Limb (tissue), 2 donors: ENCODE results near the gene AGR2.
"Not testable (repeated sequence)": the region's sequence is repeated elsewhere in the genome, so short reads cannot be mapped to it uniquely, and the experiment has no call there.

Source experiments
- DNase-seq, 2 donors: peaks; one replicate each; pipeline ENCODE4 v3.0.0-alpha.2; 2016; ENCODE audit errors: extremely low spot score in 2 of 2

Gene AGR2

GRCh38 chr7:16774294-16774693 lies 30.5 kb downstream of the AGR2 start:
- DNase-seq, result no peak

DNA sequence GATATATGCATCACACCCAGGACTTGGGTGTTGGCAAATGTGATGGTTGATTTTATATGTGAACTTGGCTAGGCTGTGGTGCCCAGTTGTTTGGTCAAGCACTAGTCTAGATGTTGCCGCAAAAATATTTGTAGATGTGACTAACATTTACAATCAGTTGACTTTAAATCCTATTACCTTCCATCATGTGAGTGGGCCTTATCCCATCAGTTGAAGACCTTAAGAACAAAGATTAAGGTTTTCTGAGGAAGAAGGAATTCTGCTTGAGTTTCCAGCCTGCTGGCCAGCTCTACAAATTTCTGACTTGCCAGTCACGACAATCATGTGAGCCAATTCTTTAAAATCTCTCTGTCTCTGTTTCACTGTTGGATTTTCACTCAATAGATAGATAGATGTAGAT lies 30.9 kb downstream of the AGR2 start:
- no peak for DNase-seq

DNA sequence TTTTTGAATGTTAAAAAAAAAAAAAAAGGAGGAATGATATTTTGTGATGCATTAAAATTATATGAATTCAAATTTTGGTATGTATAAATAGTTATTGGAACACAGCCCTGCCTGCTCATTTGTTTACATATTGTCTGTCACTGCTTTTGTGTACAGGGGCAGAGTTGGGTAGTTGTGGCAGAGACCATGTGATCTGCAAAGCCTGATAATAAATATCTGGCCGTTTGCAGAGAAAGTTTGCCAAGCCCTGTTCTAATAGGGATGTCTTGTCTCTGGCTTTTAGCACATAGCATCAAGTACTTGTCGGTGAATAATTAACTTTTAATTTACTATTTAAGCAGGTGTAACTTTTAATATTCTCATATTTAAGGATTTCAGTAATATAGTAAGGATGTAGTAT lies 31.5 kb downstream of the AGR2 start:
- no peak for DNase-seq

DNA sequence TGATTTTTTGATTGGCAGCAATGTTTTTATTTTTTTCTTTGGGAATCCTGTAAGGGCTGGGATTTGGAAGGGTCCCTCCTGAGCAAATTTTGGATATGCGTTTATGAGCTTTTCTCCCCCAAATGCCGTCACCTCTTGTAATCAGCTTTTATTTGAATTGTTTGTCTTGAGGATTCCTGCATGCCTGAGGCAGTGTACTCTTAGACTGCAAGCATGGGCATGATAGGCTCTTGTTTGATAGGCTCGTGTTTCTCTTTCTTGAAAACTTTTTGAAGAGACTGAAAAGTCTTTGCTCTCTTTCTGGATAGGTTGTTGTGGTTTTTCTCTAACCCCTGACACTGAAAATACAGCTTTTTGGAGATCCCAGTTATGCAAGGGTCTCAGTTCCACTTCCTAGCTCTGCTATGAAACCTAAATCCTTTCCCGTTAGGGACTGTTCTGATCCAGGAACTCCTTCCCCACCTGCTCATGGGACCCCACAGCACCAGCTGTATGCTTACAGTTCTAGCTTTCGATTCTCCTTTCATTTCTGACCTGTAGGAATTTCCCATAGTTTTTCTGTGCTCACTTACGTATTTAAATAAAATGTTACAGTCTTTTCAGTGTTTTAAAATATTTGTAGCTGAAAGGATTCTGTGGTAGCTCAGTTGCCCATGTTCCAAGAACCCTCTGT lies 34.0 kb downstream of the AGR2 start:
- DNase-seq, result no peak

GRCh38 chr7:16769994-16770393 lies 34.8 kb downstream of the AGR2 start:
- not testable (repeated sequence) for DNase-seq

DNA sequence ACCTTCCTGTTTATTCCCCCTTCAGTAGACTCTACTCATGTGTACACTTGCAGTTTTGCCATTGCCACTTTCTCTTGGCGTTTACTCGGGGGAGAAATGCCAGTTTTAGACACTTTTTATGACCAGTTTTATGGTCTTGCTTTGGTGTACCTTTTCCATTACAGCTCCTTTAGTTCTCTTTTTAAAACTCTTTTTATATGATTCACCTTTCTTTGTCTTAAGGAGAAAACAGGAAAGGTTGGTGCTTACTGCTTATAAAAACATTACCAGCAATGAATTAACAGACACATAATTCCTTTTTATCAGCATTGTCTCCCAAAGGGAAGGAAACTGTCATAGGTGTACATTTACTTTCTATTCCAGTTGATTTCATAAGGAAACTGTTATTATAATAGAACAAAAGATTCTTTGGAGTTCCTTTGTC lies 39.4 kb downstream of the AGR2 start:
- DNase-seq, result no peak

DNA sequence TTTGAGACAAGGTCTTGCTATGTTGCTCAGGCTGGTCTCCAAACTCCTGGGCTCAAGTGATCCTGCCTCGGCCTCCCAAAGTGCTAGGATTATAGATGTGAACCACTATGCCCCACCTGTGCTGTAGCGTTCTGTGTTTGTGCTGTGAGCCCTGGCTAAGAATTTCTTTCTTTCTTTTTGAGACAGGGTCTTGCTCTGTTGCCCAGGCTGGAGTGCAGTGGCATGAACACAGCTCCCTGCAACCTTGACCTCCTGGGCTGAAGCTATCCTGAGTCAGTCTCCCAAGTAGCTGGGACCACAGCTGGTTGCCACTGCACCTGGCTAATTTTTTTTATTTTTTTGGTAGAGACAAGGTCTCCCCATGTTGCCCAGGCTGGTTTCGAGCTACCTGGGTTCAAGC lies 39.9 kb downstream of the AGR2 start:
- DNase-seq, result no peak

GRCh38 chr7:16762177-16762576 lies 42.6 kb downstream of the AGR2 start:
- no peak for DNase-seq

GRCh38 chr7:16759840-16760239 lies 45.0 kb downstream of the AGR2 start:
- DNase-seq, result no peak

DNA sequence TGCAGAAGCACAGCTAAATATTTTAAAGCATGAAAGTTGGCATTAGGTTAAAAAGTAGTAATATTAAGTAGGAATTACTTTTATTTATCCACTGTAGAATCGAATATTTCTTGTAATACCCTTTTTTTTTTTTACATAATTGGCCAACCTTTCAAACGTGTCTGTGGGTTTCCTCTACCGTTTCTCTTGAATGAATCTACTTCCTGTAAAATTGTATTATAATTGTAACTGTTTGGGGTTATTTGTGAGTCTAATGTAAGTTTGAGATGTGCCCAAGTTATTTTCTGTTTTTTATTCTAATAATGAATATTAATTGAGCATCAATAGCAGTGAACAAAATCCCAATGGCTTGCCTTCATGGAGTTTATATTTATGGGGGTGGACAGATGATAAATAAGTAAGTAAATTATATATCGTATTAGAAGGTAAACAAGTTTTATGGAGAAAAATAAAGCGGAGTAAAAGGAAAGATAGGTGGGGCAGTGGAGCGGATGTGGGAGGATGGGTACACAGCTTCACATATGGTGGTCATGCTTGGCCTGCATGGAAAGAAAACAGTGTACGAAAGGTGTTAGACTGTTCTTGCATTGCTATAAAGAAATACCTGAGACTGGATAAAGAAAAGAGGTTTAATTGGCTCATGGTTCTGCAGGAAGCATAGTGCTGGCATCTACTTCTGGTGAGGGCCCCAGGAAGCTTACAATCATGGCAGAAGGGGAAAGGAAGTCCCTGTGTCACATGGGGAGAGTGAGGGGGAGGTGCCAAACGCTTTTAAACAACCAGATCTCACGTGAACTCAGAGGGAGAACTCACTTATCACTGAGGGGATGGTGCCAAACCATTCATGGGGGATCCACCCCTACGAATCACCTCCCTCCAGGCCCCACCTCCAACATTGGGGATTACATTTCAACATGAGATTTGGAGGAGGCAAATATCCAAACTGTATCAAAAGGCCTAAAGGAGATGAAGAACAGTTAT lies 45.9 kb downstream of the AGR2 start:
- DNase-seq, result no peak

GRCh38 chr7:16758036-16758435 lies 46.8 kb downstream of the AGR2 start:
- no peak for DNase-seq

- no peak for DNase-seq
These were observed 49.4 kb downstream of the AGR2 start for GRCh38 chr7:16755397-16755796.

DNA sequence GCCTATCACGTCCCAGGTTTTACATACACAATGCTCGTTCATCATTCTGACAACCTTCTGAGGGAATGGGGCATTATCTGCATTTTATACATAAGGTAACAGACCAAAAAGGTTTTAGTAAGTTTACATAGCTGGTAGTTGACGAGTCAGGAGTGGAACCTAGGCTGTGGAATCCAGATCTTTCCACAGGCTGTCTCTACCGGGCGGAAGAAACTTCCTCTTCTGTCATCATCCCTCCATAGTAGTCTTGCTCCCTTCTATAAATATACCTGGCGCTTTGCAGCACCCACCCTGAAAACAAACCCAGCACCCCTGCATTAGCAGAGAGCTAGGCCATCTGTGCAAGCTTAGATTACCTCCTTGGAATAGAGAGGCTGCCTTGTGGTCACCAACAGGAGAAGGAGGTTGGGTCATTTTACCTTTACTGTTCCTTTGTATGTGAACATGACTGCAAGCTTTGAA lies 49.9 kb downstream of the AGR2 start:
- DNase-seq, result no peak

DNA sequence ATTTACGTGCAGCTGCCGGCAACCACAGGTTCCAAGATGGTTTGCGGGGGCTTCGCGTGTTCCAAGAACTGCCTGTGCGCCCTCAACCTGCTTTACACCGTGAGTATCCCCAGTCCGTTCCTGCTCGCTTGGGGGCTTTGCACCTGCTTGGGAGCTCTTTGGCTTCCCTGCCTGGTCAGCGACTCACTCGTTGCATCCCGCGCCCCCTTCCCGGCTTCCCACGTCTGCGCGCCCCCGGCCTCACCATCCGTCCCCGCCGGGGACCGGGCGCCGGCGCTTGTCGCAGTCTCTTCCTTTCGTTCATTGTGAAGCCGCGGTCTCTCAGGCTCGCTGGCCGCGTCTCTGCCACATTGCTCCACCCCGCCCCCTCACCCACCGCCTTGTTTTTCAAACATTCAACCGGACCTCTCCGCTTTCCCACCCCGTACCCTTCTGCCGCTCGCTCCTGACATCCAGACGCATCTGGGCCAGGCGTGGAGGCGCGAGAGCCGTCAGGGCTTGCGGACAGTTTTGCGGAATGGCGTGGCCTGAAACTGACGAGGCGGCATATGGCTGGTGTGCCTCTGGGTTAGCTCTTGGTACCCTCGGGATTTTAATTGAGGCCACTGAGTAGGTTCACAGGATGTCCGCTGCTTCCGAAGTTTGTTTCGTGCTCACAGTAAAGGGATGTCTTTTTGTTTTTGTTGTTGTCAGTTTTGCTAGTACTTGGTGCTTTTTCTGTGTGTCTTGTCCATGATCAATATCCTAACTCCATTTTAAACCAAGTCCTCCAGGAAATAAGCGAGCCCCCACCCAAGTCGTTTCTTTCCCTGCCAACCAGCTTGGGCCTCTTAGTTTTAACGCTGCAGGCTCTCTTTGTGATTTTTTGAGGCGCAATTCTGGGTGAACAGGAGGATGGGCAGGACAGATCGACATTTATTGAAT lies 50.6 kb downstream of the AGR2 start:
- DNase-seq, result peak; percentile 30 to 77

DNA sequence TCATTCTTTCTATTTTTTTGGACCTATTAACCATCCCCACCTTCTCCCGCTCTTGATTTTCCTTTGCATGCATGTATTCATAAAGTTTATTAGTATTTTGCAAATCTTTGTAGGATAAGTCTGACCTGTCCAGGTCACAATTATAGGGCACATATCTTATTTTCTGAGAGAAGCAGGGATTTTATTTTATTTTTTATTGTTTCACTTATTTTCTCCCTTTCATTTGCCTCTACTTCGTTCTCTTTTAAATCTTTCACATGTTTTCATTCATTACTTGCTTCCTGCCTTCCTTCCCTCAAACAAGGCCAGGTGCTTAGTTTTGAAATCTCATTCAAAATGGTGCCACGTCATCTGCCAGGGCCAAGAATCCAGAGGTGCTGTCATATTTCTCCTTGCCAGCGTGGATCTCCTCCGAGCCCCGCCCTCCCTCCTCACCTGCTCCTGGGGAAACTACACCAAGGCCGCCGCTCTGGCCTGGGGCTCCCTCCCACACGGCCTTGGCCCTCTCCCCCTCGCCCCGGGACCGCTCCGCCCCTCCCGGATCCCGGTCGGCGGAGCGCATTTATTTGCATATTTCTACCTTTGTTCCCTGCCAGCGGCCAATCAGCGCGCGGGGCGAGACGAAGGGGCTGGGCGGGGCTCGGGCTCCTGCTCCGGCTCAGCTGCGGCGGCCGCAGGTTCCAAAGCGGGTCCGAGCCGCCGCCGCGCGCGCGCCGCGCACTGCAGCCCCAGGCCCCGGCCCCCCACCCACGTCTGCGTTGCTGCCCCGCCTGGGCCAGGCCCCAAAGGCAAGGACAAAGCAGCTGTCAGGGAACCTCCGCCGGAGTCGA lies 51.5 kb downstream of the AGR2 start, which contains the start of gene TSPAN13:
TSS of gene TSPAN13 (plus strand) at position 654 of the 830 bp plus-strand sequence. CDS start 213 bp downstream, outside the sequence.
- peak; percentile 53 to 90 for DNase-seq

DNA sequence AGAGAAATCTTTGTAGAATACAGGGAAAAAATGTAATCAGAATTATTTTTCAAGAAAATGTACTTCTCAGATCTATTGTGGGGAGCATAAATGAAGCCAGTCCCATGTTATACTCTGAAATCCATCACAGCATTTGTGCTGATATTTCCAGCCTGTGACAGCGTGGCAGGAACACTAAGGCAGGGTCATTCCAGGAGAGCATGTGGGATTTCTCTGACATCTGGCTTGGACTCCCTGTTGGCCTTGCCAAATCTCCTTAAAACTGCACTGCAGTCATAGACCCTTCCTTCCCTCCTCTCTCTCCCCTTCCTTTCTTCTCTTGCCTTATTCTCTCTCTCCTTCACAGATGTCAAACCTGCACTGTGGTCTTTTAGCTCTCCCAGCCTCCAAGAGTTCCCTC lies 57.7 kb downstream of the AGR2 start:
- no peak for DNase-seq

GRCh38 chr7:16745645-16746044 lies 59.2 kb downstream of the AGR2 start:
- DNase-seq, result no peak

DNA sequence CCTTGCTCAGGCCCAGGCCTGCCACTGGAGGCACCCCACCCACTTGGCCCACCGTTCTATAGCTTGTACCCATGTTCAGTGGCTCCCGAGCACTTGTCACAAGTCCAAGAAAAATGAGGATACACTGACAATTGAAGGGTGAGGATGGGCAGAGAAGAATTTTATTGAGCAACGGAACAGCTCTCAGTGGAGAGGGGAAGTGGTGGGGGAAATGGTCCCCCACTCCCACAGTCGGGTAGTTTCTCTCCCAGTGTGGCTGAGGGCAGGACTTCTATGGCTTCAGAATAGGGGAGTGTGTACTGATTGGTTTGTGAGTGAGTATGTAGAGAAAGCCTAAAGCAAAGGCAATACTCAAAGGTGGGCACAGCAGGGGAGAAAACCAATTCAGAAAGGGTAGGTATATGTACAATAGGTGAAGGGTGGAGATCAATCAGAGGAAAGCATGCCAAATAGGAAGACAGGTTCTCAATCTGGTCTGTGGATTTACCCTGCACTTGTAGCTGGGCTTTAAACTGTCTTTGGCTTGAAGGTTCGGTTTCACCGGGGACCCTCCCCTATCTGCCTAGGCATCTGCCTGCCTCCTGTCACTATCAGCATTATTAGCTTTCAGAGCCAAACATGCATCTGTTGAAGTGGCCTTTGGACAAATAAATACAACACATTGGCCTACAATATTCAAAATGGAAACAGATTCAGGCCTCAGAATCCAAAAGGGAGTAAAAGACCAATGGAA lies 60.1 kb downstream of the AGR2 start:
- no peak for DNase-seq

- DNase-seq, result no peak
These were observed 61.6 kb downstream of the AGR2 start for GRCh38 chr7:16743236-16743635.

- no peak for DNase-seq
These were observed 62.3 kb downstream of the AGR2 start for GRCh38 chr7:16742547-16742946.
